ENCODE measurements around the gene GRK6.
A peak's percentile ranks its signal among the peaks of the same experiment; 100 is the strongest.

GRK6 gene

GRCh38 chr5:177490311-177490991 lies 64.0 kb downstream of the GRK6 start:
- no peak for DNase-seq

GRCh38 chr5:177490992-177491391 lies 64.5 kb downstream of the GRK6 start:
- DNase-seq: no peak

- DNase-seq: peak; percentile 52
These were observed 65.0 kb downstream of the GRK6 start for GRCh38 chr5:177491429-177491945.

- no peak for DNase-seq
These were observed 65.7 kb downstream of the GRK6 start for GRCh38 chr5:177491983-177492746.
